ENCODE measurements around the gene PDE9A. TPM values are rescaled to one million over a fixed set of nuclear protein-coding genes. Genes with fewer than 3 reads are reported as not detected.

PDE9A gene
- total and polyA plus RNA-seq, 2 experiments from 2014 or later, result 26.5 to 31.1 TPM

DNA sequence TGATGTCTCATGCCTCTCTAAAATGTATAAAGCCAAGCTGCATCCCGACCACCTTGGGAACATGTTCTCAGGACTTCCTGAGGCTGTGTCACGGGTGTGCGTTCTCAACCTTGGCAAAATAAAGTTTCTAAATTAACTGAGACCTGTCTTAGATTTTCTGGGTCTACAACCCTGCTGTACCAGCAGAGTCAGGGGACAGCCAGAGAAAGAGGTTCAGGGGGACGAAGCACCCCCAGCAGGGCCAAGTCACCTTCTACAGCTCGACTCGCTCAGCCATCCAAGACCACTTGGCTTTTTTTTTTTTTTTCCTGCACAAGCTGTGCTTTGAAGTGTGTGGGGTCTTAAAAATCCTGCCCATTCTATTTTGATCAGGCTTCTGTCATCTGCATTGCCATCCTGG is 28.5 kb upstream of the PDE9A start:
- ATAC-seq, result no peak
- no peak for DNase-seq (ENCODE audit: low spot score)
- no peaks in the 10 kb centered on the region for H3K27me3 ChIP-seq (ENCODE audit: insufficient read depth)
- no peak overlapping the region for H3K27ac ChIP-seq (ENCODE audit: low read depth)
- peaks cover 8% of the 10 kb centered on the region for H3K27me3 Mint-ChIP-seq (ENCODE audit: insufficient read depth, low read depth, poor library complexity)
- H2AFZ ChIP-seq, result no peak overlapping the region
- TF ChIP-seq, protein P1, sequence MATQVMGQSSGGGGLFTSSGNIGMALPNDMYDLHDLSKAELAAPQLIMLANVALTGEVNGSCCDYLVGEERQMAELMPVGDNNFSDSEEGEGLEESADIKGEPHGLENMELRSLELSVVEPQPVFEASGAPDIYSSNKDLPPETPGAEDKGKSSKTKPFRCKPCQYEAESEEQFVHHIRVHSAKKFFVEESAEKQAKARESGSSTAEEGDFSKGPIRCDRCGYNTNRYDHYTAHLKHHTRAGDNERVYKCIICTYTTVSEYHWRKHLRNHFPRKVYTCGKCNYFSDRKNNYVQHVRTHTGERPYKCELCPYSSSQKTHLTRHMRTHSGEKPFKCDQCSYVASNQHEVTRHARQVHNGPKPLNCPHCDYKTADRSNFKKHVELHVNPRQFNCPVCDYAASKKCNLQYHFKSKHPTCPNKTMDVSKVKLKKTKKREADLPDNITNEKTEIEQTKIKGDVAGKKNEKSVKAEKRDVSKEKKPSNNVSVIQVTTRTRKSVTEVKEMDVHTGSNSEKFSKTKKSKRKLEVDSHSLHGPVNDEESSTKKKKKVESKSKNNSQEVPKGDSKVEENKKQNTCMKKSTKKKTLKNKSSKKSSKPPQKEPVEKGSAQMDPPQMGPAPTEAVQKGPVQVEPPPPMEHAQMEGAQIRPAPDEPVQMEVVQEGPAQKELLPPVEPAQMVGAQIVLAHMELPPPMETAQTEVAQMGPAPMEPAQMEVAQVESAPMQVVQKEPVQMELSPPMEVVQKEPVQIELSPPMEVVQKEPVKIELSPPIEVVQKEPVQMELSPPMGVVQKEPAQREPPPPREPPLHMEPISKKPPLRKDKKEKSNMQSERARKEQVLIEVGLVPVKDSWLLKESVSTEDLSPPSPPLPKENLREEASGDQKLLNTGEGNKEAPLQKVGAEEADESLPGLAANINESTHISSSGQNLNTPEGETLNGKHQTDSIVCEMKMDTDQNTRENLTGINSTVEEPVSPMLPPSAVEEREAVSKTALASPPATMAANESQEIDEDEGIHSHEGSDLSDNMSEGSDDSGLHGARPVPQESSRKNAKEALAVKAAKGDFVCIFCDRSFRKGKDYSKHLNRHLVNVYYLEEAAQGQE (IDR thresholded peaks at IDR 0.05; ENCODE audit: unreplicated experiment), result no peak
- TF ChIP-seq CREB1 (CRISPR knock-in tag; IDR thresholded peaks at IDR 0.05; ENCODE audit: low read depth) (no peak), ZNF114 (CRISPR knock-in tag; IDR thresholded peaks at IDR 0.05) (no peak), EZH2 (IDR thresholded peaks at IDR 0.05; ENCODE audit: low read depth, unreplicated experiment) (no peak), ETS1 (IDR thresholded peaks at IDR 0.05) (no peak), STAT1 (IDR thresholded peaks at IDR 0.05; ENCODE audit: unreplicated experiment) (no peak), NANOG (IDR thresholded peaks at IDR 0.05; ENCODE audit: borderline replicate concordance) (no peak), EZH2phosphoT487 (IDR thresholded peaks at IDR 0.05; ENCODE audit: unreplicated experiment) (no peak), CTCF (conservative IDR thresholded peaks at IDR 0.05; ENCODE audit: low read depth in 2 of 2) (no peak), ZNF462 (CRISPR knock-in tag; IDR thresholded peaks at IDR 0.05) (no peak), ZNF331 (CRISPR knock-in tag; IDR thresholded peaks at IDR 0.05; ENCODE audit: low read depth) (no peak), POLR2AphosphoS5 (IDR thresholded peaks at IDR 0.05; ENCODE audit: low read depth) (no peak), JUNB (IDR thresholded peaks at IDR 0.05; ENCODE audit: unreplicated experiment) (no peak)
- H3K79me2 ChIP-seq (replicated peaks; ENCODE audit: insufficient read depth), result no peaks in the 10 kb centered on the region
- H3K4me2 ChIP-seq, result no peak overlapping the region
- H3K9me2 ChIP-seq (ENCODE audit: insufficient read depth), result no peaks in the 10 kb centered on the region
- no peaks in the 10 kb centered on the region for H3F3A ChIP-seq (replicated peaks; ENCODE audit: low read depth)
- no peak overlapping the region for H3K27ac Mint-ChIP-seq
- no peaks in the 10 kb centered on the region; the same call in 1 of the 2 replicates for H3K4me1 ChIP-seq (ENCODE audit: insufficient read depth)
- H3K4me3 ChIP-seq, result no peak overlapping the region
- H3K36me3 Mint-ChIP-seq (ENCODE audit: low read depth), result no peaks in the 10 kb centered on the region
- H3K36me3 ChIP-seq (ENCODE audit: insufficient read depth), result no peaks in the 10 kb centered on the region
- peaks cover 7% of the 10 kb centered on the region for H3K4me1 Mint-ChIP-seq
- no peaks in the 10 kb centered on the region for H4K20me1 ChIP-seq (replicated peaks; ENCODE audit: insufficient read depth)
- no peaks in the 10 kb centered on the region; the same call in 2 of the 3 replicates for H3K9me3 Mint-ChIP-seq
- H3K4me3 Mint-ChIP-seq, result no peak overlapping the region
